Natural killer cell treated with Interleukin-12 subunit alpha and Interleukin-12 subunit beta and Interleukin-15 and Interleukin-18, amount 100 ng/mL, for 72 hours (primary cell): ENCODE data around the gene TMEM106C. TPM values are rescaled to one million over a fixed set of nuclear protein-coding genes. Genes with fewer than 3 reads are reported as not detected.

ENCODE experiments used
- ATAC-seq, 2 donors: fragments of 150-1000 bp; cut with Tn5 transposase in 1 of 2; sonication (Bioruptor Pico), chemical (Tn5 transposase) in 1 of 2; 2 replicates each; pipeline ENCODE4 v1.10.0; 2021
- DNase-seq: peaks from one replicate; pipeline ENCODE4 v3.0.0; 2022; ENCODE audit warnings: low spot score
- H3K27ac Mint-ChIP-seq, 2 donors: 1 replicate in 1 of 2; 2 replicates in 1 of 2; pipeline ENCODE4 v1.8.0; 2022; ENCODE audit warnings: mixed read lengths in 2 of 2, mild to moderate bottlenecking in 1 of 2, moderate library complexity in 1 of 2
- H3K27me3 Mint-ChIP-seq, 2 donors: 1 replicate in 1 of 2; 2 replicates in 1 of 2; pipeline ENCODE4 v1.8.0; 2022; ENCODE audit warnings: mixed read lengths in 2 of 2
- H3K36me3 Mint-ChIP-seq: one replicate; pipeline ENCODE4 v1.8.0; 2022; ENCODE audit warnings: mixed read lengths
- H3K4me1 Mint-ChIP-seq, 2 donors: 1 replicate in 1 of 2; 2 replicates in 1 of 2; pipeline ENCODE4 v1.8.0; 2022; ENCODE audit warnings: low read depth in 2 of 2, mixed read lengths in 2 of 2, mild to moderate bottlenecking in 1 of 2
- H3K4me3 Mint-ChIP-seq: one replicate; pipeline ENCODE4 v1.8.0; 2022; ENCODE audit warnings: mixed read lengths
- H3K9me3 Mint-ChIP-seq: 2 replicates; pipeline ENCODE4 v1.8.0; 2022; ENCODE audit warnings: mixed read lengths
- total RNA-seq, 2 donors: library from RNA; stranded (reverse); gene quantifications; one replicate each; pipeline ENCODE4 v1.2.3, GENCODE V29; 2022

Gene TMEM106C
- total RNA-seq, 2 donors from 2014 or later, result 75.6 to 84.2 TPM

- peak overlapping the region; percentile 100 for H3K4me3 Mint-ChIP-seq
- no peaks in the 10 kb centered on the region for H3K9me3 Mint-ChIP-seq
- ATAC-seq (no peak), DNase-seq (no peak)
- no peak overlapping the region for H3K27ac Mint-ChIP-seq
- H3K4me1 Mint-ChIP-seq, result peaks cover 19 to 35% of the 10 kb centered on the region in 2 donors
- peaks cover 10% of the 10 kb centered on the region for H3K36me3 Mint-ChIP-seq
- peaks cover 11 to 13% of the 10 kb centered on the region in 2 donors for H3K27me3 Mint-ChIP-seq
These were observed 1.2 kb upstream of the TMEM106C start for GRCh38 chr12:47962198-47962597.

- Mint-ChIP-seq H3K27ac (peak overlapping the region; percentile 89 to 96), H3K4me1 (peaks cover 19 to 35% of the 10 kb centered on the region in 2 donors), H3K4me3 (peak overlapping the region; percentile 100), H3K9me3 (no peaks in the 10 kb centered on the region), H3K27me3 (peaks cover 11 to 13% of the 10 kb centered on the region in 2 donors), H3K36me3 (peaks cover 10% of the 10 kb centered on the region)
- ATAC-seq (no peak), DNase-seq (no peak)
These were observed 821 bp downstream of the TMEM106C start for GRCh38 chr12:47964106-47964728.

DNA sequence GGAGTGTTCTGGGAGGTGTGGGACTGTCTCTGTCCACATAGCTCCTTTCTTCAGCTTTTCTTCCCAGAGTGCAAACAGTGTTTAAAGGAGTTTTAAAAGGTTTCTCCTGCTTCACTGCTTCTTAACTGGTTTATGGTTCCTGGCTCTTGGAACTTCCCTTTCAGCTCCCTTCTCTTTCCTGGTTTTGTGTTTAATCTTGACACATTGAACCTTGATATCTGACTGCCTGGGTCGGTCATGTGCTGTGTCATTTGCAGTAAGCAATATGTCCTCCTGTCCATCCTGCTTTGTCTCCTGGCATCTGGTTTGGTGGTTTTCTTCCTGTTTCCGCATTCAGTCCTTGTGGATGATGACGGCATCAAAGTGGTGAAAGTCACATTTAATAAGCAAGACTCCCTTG, 2.2 kb downstream of the TMEM106C start:
- peaks cover 0 to 5% of the 10 kb centered on the region in 2 donors for H3K27me3 Mint-ChIP-seq
- H3K9me3 Mint-ChIP-seq, result no peaks in the 10 kb centered on the region
- DNase-seq, result no peak
- ATAC-seq, result no peak
- peak overlapping the region; percentile 100 for H3K4me3 Mint-ChIP-seq
- H3K36me3 Mint-ChIP-seq, result peaks cover 10% of the 10 kb centered on the region
- H3K4me1 Mint-ChIP-seq, result peaks cover 19 to 35% of the 10 kb centered on the region in 2 donors
- no peak overlapping the region for H3K27ac Mint-ChIP-seq

DNA sequence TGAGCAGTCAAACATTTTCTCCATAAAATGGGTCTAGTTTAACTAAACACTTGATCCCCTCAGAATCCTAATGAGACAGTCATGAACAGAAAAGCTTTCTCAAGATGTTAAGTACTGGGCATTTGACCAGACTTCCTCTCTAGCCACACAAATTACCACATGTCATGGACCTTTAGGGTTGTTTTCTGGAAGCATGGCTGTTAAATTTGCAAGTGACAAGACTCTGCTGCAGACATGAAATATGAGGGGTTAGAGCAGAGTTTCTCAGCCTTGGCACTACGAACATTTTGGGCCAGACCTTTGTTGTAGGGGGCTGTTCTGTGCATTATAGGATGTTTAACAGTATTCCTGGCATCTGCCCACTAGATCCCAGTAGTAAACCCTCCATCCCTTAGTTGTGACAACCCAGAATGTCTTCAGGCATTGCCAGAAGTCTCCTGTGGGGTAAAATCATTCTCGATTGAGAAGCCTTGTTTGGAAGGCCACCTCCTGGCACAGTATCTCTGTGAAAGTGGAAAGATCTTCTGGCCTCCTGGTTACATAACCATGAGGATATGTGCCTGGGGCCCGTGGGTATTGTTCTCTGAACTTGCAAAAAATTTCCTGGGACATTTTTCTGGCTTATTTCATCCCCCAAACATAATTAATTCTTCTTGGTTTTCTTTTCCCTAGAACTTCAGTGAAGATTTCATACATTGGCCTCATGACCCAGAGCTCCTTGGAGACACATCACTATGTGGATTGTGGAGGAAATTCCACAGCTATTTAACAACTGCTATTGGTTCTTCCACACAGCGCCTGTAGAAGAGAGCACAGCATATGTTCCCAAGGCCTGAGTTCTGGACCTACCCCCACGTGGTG, 4.3 kb downstream of the TMEM106C start:
- Mint-ChIP-seq H3K9me3 (no peaks in the 10 kb centered on the region), H3K4me1 (peaks cover 19 to 34% of the 10 kb centered on the region in 2 donors), H3K36me3 (peaks cover 10% of the 10 kb centered on the region), H3K27ac (no peak overlapping the region), H3K4me3 (no peak overlapping the region), H3K27me3 (no peaks in the 10 kb centered on the region)
- ATAC-seq (no peak), DNase-seq (no peak)

- no peak for ATAC-seq
- no peak overlapping the region for H3K27ac Mint-ChIP-seq
- no peaks in the 10 kb centered on the region for H3K9me3 Mint-ChIP-seq
- H3K4me3 Mint-ChIP-seq, result no peak overlapping the region
- H3K36me3 Mint-ChIP-seq, result peaks cover 10% of the 10 kb centered on the region
- DNase-seq, result no peak
- peaks cover 6 to 14% of the 10 kb centered on the region in 2 donors for H3K4me1 Mint-ChIP-seq
- no peaks in the 10 kb centered on the region for H3K27me3 Mint-ChIP-seq
These were observed 6.4 kb downstream of the TMEM106C start for GRCh38 chr12:47969845-47970244.

GRCh38 chr12:47970843-47971242, 7.4 kb downstream of the TMEM106C start:
- H3K9me3 Mint-ChIP-seq, result no peaks in the 10 kb centered on the region
- peaks cover 3 to 5% of the 10 kb centered on the region in 2 donors for H3K4me1 Mint-ChIP-seq
- peaks cover 5% of the 10 kb centered on the region for H3K36me3 Mint-ChIP-seq
- ATAC-seq (no peak), DNase-seq (no peak)
- no peaks in the 10 kb centered on the region for H3K27me3 Mint-ChIP-seq
- no peak overlapping the region for H3K27ac Mint-ChIP-seq
- H3K4me3 Mint-ChIP-seq, result no peak overlapping the region

GRCh38 chr12:47972895-47973294, 9.5 kb downstream of the TMEM106C start:
- DNase-seq (no peak), ATAC-seq (no peak)
- Mint-ChIP-seq H3K27ac (no peak overlapping the region), H3K9me3 (no peaks in the 10 kb centered on the region), H3K27me3 (no peaks in the 10 kb centered on the region), H3K36me3 (no peaks in the 10 kb centered on the region), H3K4me1 (no peaks in the 10 kb centered on the region), H3K4me3 (no peak overlapping the region)

- Mint-ChIP-seq H3K36me3 (no peaks in the 10 kb centered on the region), H3K9me3 (no peaks in the 10 kb centered on the region), H3K27ac (no peak overlapping the region), H3K27me3 (no peaks in the 10 kb centered on the region), H3K4me3 (no peak overlapping the region), H3K4me1 (no peaks in the 10 kb centered on the region)
- ATAC-seq, result peak in 1 of 2 donors; percentile 11
- no peak for DNase-seq
These were observed 10.5 kb downstream of the TMEM106C start for GRCh38 chr12:47973870-47974269.

- ATAC-seq (no peak), DNase-seq (no peak)
- no peaks in the 10 kb centered on the region for H3K27me3 Mint-ChIP-seq
- no peaks in the 10 kb centered on the region for H3K36me3 Mint-ChIP-seq
- no peaks in the 10 kb centered on the region for H3K4me1 Mint-ChIP-seq
- H3K4me3 Mint-ChIP-seq, result no peak overlapping the region
- no peak overlapping the region for H3K27ac Mint-ChIP-seq
- H3K9me3 Mint-ChIP-seq, result no peaks in the 10 kb centered on the region
These were observed 11.7 kb downstream of the TMEM106C start for GRCh38 chr12:47975036-47975620.

DNA sequence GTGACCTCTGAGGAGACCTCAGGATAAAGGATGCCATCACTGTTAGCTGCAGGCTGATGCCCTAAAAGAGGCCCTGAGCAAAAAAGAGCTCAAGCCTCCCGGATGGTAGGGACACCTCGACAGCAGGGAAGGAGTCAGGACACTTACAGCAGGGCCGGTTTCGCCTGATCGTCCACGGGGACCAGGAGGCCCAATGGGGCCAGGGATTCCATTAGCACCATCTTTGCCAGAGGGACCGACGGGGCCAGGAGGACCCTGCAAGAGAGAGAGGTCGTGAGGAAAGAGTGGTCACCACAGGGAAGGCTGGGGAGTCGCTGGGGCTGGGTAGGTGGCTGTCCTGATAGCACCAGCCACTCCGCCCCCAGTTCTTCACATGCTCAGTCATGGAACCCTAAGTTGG, 12.4 kb downstream of the TMEM106C start:
- H3K27me3 Mint-ChIP-seq, result no peaks in the 10 kb centered on the region
- H3K36me3 Mint-ChIP-seq, result no peaks in the 10 kb centered on the region
- H3K27ac Mint-ChIP-seq, result no peak overlapping the region
- H3K4me3 Mint-ChIP-seq, result no peak overlapping the region
- no peaks in the 10 kb centered on the region for H3K4me1 Mint-ChIP-seq
- DNase-seq (no peak), ATAC-seq (no peak)
- H3K9me3 Mint-ChIP-seq, result no peaks in the 10 kb centered on the region

- Mint-ChIP-seq H3K36me3 (no peaks in the 10 kb centered on the region), H3K4me3 (no peak overlapping the region), H3K4me1 (no peaks in the 10 kb centered on the region), H3K27me3 (no peaks in the 10 kb centered on the region), H3K27ac (no peak overlapping the region), H3K9me3 (no peaks in the 10 kb centered on the region)
- DNase-seq (no peak), ATAC-seq (no peak)
These were observed 13.8 kb downstream of the TMEM106C start for GRCh38 chr12:47977046-47977771.

DNA sequence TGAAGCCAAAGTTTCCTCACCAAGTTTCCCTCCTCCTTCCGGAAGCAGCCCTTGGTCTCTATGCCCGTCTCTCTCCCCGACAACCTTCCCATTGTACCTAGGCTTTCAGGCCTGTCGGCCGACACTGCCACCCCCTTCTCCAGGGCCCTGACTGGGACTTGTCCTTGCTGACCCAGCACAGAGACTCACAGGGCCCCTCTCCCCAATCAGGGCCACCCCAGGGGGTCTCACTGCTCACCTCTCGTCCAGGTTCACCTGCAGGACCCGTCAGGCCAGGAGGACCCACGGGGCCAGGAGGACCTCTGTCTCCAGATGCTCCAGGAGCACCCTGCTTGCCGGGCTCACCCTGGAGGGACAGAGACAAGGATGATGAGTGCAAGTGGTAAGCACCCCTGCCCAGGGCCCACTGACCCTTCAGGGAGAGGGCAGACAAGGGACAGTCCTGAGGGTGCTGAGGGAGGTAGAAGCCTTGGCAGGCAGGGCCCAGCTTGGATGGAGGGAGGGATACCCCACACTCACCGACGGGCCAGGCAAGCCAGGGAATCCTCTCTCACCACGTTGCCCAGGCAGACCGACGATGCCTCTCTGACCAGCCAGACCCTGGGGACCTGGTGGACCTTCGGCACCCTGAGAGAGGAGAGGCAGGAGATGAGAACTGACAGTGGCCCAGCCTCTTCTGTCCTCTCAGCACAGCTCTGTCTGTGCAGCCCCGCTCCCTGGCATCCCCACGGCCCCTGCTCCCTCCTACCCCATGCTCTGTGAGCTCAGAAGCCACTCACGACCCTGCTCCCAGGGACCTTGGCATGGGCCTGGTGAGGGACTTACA, 14.6 kb downstream of the TMEM106C start:
- no peak overlapping the region for H3K4me3 Mint-ChIP-seq
- H3K9me3 Mint-ChIP-seq, result no peaks in the 10 kb centered on the region
- H3K36me3 Mint-ChIP-seq, result no peaks in the 10 kb centered on the region
- H3K4me1 Mint-ChIP-seq, result no peaks in the 10 kb centered on the region
- H3K27me3 Mint-ChIP-seq, result no peaks in the 10 kb centered on the region
- ATAC-seq (no peak), DNase-seq (no peak)
- no peak overlapping the region for H3K27ac Mint-ChIP-seq

DNA sequence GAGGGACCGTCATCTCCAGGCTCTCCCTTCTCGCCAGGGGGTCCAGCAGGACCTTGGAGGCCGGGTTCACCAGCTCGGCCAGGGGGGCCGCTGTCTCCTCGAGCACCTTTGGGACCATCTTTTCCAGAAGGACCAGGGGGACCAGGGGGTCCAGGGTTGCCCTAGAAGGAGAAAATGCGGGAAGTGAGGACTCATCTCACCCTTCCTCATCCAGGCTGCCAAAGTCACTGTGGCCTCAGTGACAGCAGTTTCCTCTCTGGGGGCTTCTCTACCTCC, 15.1 kb downstream of the TMEM106C start:
- Mint-ChIP-seq H3K4me3 (no peak overlapping the region), H3K27ac (no peak overlapping the region), H3K36me3 (no peaks in the 10 kb centered on the region), H3K9me3 (no peaks in the 10 kb centered on the region), H3K4me1 (no peaks in the 10 kb centered on the region), H3K27me3 (no peaks in the 10 kb centered on the region)
- ATAC-seq (no peak), DNase-seq (no peak)
